GM19035 (cell line): ENCODE measurements around the gene CD40LG.
A peak's percentile ranks its signal among the peaks of the same experiment; 100 is the strongest.

Experiments used
- ATAC-seq: cut with Tn5 transposase; IDR thresholded peaks from one replicate; pipeline ENCODE4 v1.9.1; 2021; ENCODE audit not compliant: unreplicated experiment

CD40LG gene

GRCh38 chrX:136647677-136648360, at the start of gene CD40LG:
Gene CD40LG, plus strand, starts transcription at chrX:136648158. Its CDS starts 91 bp downstream, at chrX:136648249.
- no peak for ATAC-seq

- ATAC-seq: no peak
These were observed 49.3 kb upstream of the CD40LG start for GRCh38 chrX:136598631-136599030.

DNA sequence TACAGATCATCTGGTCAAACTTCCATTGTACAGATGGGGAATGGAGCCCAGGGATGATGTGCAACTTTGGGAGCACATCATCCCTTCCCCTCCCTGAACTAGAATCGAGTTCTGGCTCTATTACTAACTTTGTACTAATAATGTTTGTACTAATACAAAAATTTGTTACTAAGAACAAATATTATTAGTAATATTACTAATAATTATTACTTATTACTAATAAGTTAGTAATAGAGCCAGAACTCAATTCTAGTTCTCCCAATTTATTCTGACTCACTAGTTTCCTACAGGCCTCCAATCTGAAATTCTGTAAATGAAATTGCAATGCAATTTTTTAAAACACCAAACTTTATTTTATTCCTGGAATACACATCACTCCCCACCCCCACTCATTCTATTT, 47.9 kb upstream of the CD40LG start:
- ATAC-seq: no peak

GRCh38 chrX:136607236-136607635, 40.7 kb upstream of the CD40LG start:
- no peak for ATAC-seq

GRCh38 chrX:136608295-136608933, 39.5 kb upstream of the CD40LG start:
- no peak for ATAC-seq

DNA sequence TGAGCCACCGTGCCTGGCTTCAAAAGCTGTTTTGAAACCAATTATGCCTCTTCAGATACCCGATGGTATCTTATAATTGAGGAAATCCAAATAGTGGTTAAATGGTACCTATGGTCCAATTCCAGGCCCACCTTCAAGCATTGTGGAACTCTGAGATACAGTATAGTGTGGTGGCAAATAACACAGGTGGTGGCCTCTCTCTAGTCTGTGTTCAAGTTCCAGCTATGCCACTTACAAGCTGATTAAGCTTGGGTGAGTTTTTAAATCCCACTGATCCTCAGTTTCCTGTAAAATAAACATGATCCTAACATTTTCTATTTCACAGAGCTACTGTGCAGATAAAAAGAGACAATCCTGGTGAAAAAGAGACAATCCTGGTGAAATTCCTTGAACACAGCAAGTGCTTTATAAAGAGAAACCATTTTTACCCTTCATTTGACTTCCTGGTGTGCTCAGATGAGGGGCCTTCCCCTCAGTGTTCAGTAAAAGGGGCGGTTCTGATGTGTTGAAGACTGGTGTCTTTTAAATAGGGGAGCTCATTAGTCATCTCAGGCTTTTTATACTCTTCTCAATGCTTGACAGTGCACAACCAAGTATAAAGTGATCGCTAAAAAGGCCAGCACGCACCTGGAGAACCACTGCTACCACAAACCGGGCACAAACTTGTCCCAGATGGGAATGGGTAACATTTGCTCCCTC, 30.8 kb upstream of the CD40LG start:
- peak; percentile 97 for ATAC-seq

DNA sequence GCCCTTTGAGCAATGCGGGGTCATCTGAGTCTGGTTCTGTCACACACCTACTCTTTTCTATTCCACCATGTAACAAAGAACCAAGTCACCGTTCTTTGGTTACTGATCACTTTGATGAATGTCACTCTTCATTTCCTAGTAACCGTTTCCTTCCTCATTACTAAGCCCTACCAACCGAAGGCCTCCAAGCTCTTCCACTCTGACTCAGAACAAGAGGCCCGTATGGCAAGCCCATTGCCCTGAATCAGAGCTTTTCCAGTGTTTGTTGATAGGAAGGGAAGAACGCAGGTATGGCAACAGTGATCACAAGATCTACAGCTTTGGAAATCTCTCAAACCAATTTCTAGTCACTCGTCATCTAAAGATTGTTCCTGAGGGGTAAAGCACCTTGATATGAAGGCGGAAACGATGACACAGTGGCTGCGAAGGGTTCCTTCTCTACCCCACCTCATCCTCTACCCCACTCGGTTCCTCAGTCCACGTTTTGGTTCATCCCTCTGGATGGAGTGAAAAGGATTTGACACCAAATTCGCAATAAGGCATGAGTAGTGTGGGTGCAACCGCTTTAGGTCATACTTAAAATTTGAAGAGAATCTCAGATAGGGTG, 28.0 kb upstream of the CD40LG start:
- no peak for ATAC-seq

- ATAC-seq: no peak
These were observed 27.2 kb upstream of the CD40LG start for GRCh38 chrX:136620780-136621179.

DNA sequence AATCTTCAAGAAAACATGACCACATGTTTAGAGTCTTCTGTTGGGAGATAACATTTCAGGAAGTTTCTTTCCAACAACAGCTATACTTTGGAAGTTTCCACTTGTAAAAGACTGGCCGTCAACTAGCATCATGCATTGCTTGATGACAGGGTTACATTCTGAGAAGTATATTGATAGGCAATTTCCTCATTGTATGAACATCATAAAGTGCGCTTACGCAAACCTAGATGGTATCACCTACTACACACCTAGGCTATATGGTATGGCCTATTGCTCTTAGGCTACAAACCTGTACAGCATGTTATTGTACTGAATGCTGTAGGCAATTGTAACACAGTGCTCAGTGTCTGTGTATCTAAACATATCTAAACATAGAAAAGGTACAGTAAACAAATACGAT, 25.4 kb upstream of the CD40LG start:
- ATAC-seq: no peak

DNA sequence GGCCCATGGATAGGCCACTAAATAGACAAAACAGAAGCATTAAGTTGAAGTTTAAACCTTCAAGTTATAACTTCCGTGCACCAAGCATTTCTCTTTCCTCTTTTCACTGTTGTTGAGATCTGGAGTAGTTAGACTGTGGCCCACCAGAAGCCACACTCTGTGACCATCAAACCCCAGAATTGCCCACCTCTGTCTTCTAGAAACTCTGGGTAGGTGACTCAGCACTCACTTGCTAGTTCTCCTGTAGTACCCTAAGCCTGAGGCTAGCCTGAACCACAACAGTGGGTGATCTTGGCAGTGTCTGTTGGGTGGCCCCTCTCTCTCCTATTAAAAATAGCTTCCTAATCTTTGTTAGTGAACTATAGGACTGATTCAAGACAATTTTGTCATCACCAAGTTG, 24.6 kb upstream of the CD40LG start:
- no peak for ATAC-seq

GRCh38 chrX:136625246-136625645, 22.7 kb upstream of the CD40LG start:
- no peak for ATAC-seq

DNA sequence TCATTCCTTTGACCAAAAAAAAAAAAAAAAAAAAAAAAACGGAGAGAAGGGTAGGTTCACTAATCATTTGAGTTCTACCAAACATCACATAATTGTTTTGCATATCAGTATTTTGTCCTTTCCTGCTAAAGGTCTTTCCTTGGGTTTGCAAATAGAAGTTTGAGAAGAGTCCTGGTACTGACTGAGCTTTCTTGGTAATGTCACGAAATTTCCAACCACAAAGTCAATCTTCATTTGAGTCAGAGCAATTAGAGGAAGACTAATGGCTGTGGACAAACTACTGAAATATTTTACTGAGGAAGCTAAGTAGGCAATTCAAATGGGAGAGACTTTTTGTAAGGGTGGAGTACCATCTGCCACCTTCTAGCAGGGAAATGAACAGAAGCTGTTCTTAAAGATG, 21.7 kb upstream of the CD40LG start:
- ATAC-seq: no peak

DNA sequence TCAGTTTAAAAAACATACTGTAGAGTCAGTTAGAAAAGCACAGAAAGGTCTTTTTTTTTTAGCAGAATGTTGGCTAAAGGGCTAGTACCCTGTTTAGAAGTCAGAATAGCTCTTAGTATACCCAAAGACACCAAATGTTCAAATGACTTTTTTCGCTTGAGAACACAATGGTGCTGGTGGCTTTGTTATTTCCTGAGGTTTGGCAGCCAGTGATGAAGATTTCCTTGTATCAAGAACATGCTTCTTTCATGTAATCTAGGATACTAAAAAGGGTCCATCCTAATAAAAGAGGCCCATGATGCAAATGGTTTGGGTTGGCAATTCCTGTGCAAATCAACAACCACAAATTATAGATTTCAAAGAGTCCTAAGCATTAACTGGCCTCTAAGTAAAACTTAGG, 21.1 kb upstream of the CD40LG start:
- ATAC-seq: no peak

DNA sequence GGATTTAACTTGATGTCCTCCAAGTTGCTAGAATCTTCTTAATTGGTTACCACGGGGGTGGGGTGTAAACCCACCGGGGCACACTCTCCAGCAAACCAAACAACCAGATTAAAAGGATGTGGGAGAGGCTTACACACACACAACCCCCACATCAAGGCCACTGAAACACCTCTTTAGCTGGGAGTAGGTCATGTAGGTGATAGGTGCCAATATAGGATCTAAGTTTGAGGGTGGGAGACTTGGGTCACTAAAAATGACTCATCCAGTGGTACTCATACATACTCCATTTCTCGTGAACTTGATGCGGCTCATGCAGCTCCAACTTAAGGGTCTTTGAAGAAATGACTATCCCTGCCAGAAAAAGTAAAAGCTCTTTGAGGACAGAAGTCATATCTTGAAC, 20.5 kb upstream of the CD40LG start:
- ATAC-seq: no peak

GRCh38 chrX:136629084-136629750, 18.7 kb upstream of the CD40LG start:
- no peak for ATAC-seq

GRCh38 chrX:136630881-136631280, 17.1 kb upstream of the CD40LG start:
- ATAC-seq: no peak

- ATAC-seq: no peak
These were observed 12.7 kb upstream of the CD40LG start for GRCh38 chrX:136635235-136635634.

DNA sequence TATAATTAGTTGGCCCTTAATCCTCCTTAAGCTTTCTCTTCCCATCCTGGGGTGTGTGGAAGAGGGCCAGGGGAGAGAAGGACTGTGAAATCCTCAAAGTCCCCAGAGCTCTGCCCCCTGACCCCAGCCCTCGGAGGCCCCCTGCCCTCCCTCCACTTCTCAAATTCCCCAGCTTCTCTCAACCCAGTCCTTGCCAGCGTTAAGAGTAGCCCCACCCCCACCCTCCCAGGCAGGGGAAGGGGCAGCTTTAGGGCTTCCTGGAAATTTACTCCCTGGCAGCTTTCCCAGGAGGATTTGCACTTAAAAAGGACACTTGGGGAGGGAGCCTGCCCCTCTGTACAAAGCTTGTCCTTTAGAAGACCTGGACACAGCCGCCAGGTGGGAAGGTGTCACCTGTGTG, 11.8 kb upstream of the CD40LG start:
- ATAC-seq: no peak

GRCh38 chrX:136639506-136640176, 8.3 kb upstream of the CD40LG start:
- ATAC-seq: no peak

- ATAC-seq: no peak
These were observed 4.7 kb upstream of the CD40LG start for GRCh38 chrX:136643243-136643642.
